Sigmoid colon (tissue), 4 donors: ENCODE data around the gene LINGO3.

Experiments used
- POLR2A ChIP-seq, 2 donors: fragments of 450-650 bp; IDR thresholded peaks; one replicate each; pipeline ENCODE4 v1.6.1; 2016; ENCODE audit warnings: antibody characterized with exemption in 2 of 2, mild to moderate bottlenecking in 2 of 2, moderate library complexity in 2 of 2
- POLR2AphosphoS5 ChIP-seq, 4 donors: sonication (generic); formaldehyde crosslinking; IDR thresholded peaks; one replicate each; pipeline ENCODE4 v1.6.1; 2017; ENCODE audit warnings: antibody characterized with exemption in 4 of 4
- TF ChIP-seq, protein P1 (sequence below), 4 experiments: fragments of 450-650 bp in 3 of 4; fragments of 200-600 bp in 1 of 4; IDR thresholded peaks; one replicate each; pipeline ENCODE4 v1.5.1; 2016 to 2019; ENCODE audit warnings: antibody characterized with exemption in 4 of 4, mild to moderate bottlenecking in 3 of 4, moderate library complexity in 2 of 4

DNA sequence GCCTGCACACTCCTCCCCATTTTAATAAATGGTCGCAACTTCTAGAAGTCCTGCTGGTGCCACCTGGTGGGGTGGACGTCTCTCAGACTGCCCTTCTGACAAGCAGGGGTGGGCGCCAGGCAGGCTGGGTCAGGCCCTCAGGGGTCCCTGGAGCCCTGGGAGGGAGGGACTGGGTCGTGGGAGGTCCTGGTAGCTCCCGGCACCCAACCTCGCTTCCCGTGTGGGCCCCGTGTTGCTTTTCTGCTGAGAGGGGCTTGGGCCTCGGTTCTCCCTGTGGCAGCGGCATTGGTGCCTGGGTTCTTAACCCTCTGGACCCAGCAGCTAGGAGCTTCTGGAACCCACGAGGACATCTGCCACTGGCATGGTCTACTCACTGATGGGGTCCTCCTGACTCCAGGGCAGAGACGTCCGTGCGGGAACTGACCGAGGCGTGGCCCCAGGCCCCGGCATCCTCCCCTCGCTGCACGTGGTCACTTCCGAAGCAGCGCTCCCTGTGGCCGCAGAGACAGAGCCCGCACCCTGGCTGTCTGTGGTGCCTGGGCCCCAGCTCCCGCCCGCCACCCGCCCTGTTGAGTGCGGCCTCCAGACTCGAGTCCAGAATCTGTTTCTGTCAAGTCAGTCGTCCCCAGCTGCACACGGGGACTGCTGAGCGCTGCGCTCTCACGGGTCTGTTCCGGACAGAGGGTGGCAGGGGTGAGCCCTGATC lies 46.1 kb upstream of the LINGO3 start:
- TF ChIP-seq POLR2AphosphoS5 (IDR thresholded peaks at IDR 0.05) (no peak), POLR2A (IDR thresholded peaks at IDR 0.05) (no peak)
- TF ChIP-seq, protein P1, sequence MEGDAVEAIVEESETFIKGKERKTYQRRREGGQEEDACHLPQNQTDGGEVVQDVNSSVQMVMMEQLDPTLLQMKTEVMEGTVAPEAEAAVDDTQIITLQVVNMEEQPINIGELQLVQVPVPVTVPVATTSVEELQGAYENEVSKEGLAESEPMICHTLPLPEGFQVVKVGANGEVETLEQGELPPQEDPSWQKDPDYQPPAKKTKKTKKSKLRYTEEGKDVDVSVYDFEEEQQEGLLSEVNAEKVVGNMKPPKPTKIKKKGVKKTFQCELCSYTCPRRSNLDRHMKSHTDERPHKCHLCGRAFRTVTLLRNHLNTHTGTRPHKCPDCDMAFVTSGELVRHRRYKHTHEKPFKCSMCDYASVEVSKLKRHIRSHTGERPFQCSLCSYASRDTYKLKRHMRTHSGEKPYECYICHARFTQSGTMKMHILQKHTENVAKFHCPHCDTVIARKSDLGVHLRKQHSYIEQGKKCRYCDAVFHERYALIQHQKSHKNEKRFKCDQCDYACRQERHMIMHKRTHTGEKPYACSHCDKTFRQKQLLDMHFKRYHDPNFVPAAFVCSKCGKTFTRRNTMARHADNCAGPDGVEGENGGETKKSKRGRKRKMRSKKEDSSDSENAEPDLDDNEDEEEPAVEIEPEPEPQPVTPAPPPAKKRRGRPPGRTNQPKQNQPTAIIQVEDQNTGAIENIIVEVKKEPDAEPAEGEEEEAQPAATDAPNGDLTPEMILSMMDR (IDR thresholded peaks at IDR 0.05): no peak
